GM12801 (cell line): ENCODE data around the gene GJA10.

Source experiments
- TF ChIP-seq, protein P1 (sequence below): IDR thresholded peaks from one replicate; pipeline ENCODE4 v1.5.1; 2011; ENCODE audit warnings: control low read depth; ENCODE audit not compliant: insufficient read length; ENCODE audit errors: extremely low read depth

The GJA10 gene

GRCh38 chr6:89925826-89926225, 31.6 kb downstream of the GJA10 start:
- TF ChIP-seq, protein P1, sequence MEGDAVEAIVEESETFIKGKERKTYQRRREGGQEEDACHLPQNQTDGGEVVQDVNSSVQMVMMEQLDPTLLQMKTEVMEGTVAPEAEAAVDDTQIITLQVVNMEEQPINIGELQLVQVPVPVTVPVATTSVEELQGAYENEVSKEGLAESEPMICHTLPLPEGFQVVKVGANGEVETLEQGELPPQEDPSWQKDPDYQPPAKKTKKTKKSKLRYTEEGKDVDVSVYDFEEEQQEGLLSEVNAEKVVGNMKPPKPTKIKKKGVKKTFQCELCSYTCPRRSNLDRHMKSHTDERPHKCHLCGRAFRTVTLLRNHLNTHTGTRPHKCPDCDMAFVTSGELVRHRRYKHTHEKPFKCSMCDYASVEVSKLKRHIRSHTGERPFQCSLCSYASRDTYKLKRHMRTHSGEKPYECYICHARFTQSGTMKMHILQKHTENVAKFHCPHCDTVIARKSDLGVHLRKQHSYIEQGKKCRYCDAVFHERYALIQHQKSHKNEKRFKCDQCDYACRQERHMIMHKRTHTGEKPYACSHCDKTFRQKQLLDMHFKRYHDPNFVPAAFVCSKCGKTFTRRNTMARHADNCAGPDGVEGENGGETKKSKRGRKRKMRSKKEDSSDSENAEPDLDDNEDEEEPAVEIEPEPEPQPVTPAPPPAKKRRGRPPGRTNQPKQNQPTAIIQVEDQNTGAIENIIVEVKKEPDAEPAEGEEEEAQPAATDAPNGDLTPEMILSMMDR, result no peak

GRCh38 chr6:89927264-89927663, 33.0 kb downstream of the GJA10 start:
- TF ChIP-seq, protein P1, result no peak

DNA sequence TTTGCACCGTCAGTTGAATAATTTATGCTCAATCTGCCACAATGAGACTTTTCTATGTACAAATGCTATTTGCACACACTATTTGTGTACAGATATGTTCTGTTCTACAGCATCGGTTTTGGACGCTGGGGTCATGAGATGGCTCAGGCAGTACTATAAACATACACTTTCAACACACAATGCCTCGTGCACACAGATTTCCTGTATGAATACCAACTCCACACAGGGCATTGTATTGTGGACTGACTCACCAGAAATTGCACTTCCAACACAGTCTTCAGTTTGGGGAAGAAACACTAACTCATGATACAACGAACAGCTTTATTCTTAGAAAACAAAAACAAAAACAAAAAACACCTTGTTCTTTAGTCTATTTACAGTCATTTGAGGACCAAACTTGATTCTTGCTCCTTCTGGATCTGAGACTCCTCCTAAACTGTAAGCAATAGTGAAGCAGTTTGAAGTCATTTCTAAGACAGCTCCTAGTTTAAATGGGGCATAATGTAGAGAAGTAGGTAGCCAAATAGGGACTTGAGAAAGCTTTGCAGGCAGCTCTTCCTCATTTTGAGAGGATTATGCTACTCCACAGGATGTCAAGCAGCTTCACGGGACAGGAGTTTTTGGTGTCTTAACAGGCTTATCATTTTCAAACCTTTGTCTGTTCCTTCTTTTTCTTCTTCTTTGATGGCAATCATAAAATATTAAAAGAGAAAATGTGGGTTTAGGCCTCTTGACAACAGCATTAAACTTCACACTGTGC, 33.7 kb downstream of the GJA10 start:
- TF ChIP-seq, protein P1, result no peak

GRCh38 chr6:89928604-89929003, 34.3 kb downstream of the GJA10 start:
- TF ChIP-seq, protein P1, result no peak

DNA sequence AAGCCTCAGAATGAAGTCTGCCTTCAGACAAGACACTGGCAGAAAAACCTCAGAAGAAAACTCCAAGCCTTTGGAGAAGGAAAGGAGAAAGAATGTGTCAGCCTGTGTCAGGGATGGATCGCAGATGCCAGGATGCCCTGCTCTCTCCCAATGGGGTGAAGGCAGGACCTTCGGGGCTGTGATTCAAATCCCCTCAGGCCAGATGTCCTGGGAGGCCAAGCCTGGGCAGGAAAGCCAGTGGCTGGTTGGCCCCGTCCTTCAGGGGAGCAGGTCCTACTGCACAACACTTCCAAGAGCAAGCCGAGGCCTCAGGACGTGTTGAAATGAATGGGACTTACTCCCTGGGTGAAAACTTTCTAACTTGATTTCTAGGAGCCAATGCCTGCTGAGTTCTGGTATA, 36.5 kb downstream of the GJA10 start:
- TF ChIP-seq, protein P1, result no peak

DNA sequence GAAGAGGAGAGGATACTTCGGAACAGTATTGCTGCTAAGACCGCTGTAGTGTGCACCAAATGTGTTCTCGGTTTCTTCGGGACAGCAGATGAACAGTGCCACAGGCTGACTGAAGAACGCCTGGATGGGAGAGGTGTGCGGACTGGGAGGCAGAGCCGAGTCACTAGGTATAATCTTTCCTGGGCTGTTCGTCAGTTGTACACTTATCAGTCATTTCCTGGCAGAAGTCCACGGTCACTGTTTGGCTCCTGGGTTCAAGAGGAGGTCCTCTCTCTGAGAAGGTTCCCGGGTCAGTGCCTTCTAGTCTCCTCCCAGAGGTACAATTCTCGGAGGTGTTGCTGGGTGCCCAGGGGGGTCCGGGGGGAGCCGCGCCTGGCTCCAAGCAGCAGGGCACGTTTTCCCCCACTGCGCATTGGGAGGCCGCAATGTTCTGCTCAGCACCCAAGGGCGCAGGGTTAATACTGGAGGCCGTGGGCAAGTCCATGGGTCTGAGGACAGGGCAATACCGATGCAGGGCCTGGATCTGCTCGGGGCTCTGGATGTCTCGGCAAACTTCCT, 38.1 kb downstream of the GJA10 start:
- TF ChIP-seq, protein P1, result no peak

DNA sequence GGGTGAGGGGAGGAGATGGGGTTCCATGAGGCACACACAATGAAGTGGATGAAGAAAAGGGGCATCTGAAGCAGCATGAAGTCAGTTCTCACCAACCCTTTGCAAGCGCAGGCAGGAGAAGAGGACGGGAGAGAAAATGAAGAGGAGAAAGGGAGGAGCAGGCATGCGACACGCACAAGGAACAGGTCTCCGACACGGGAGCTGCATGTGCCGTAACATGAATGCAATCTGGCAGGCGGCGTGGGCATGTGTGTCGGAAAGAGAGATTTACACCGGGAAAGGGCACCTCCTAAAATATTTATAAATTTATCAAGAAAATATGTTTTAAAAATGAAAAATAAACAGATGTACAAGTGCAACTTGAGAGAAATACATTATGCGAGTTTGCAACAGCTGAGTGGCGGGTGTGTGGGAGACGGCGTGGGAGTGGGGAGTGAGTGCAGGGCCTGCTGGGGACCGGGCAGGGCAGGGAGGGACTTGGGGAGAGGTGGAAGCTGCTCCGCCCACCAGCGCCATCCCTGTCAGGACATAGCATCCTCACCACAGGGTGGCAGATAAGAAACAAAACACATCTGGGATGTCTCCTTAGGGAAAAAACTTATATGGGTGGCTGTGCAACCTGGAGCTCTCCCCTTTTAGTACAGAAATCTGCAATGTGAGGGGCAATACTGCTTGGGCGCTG, 40.6 kb downstream of the GJA10 start:
- TF ChIP-seq, protein P1, result no peak
